GM18867 (cell line): ENCODE data around the gene OGDH.
A peak's percentile ranks its signal among the peaks of the same experiment; 100 is the strongest.
"Not testable (repeated sequence)": the region's sequence is repeated elsewhere in the genome, so short reads cannot be mapped to it uniquely, and the experiment has no call there.

Source experiments
- ATAC-seq: cut with Tn5 transposase; IDR thresholded peaks from one replicate; pipeline ENCODE4 v1.9.1; 2021; ENCODE audit warnings: mild to moderate bottlenecking, moderate library complexity; ENCODE audit not compliant: unreplicated experiment

Gene OGDH

GRCh38 chr7:44580945-44581878 lies 25.2 kb upstream of the OGDH start:
- ATAC-seq = peak; percentile 37

- peak; percentile 86 for ATAC-seq
These were observed 24.4 kb upstream of the OGDH start, which contains the start of gene TMED4 for GRCh38 chr7:44581879-44582603. Gene TMED4 (minus strand): TSS chr7:44582231. CDS start chr7:44582206, 25 bp downstream.

GRCh38 chr7:44583146-44583865 lies 23.1 kb upstream of the OGDH start:
- ATAC-seq = no peak

- ATAC-seq = no peak
These were observed 18.4 kb upstream of the OGDH start for GRCh38 chr7:44587843-44588711.

GRCh38 chr7:44590910-44591309 lies 15.5 kb upstream of the OGDH start:
- no peak for ATAC-seq

GRCh38 chr7:44595934-44596635 lies 10.3 kb upstream of the OGDH start:
- ATAC-seq = no peak

GRCh38 chr7:44597181-44597580 lies 9.2 kb upstream of the OGDH start:
- ATAC-seq = not testable (repeated sequence)

GRCh38 chr7:44599222-44599621 lies 7.2 kb upstream of the OGDH start:
- no peak for ATAC-seq

- no peak for ATAC-seq
These were observed 3.9 kb upstream of the OGDH start for GRCh38 chr7:44602576-44602910.

GRCh38 chr7:44603193-44603592 lies 3.2 kb upstream of the OGDH start:
- no peak for ATAC-seq

GRCh38 chr7:44604941-44605340 lies 1.5 kb upstream of the OGDH start:
- ATAC-seq = no peak

GRCh38 chr7:44607141-44608068 lies 978 bp downstream of the OGDH start:
- ATAC-seq = no peak

- no peak for ATAC-seq
These were observed 2.7 kb downstream of the OGDH start for GRCh38 chr7:44608916-44609648.

- ATAC-seq = no peak
These were observed 3.4 kb downstream of the OGDH start for GRCh38 chr7:44609829-44610228.

GRCh38 chr7:44615149-44615611 lies 8.8 kb downstream of the OGDH start:
- ATAC-seq = no peak

GRCh38 chr7:44615793-44616192 lies 9.4 kb downstream of the OGDH start:
- no peak for ATAC-seq

- no peak for ATAC-seq
These were observed 10.1 kb downstream of the OGDH start for GRCh38 chr7:44616545-44616944.
